RWPE1 (cell line): Measurements from ENCODE around the gene GOLGA5.
A peak's percentile ranks its signal among the peaks of the same experiment; 100 is the strongest.

ENCODE experiments used
- CTCF ChIA-PET: fragments of 350-600 bp; sonication (Branson Sonifier 250); formaldehyde crosslinking; extraction: SDS; loops from one replicate; lab custom pipeline; 2021; lab: Yijun Ruan, JAX
- POLR2A ChIA-PET: fragments of 400-600 bp; formaldehyde crosslinking; extraction: SDS; loops from one replicate; lab custom pipeline; 2020; ENCODE audit warnings: antibody characterized with exemption; ENCODE audit not compliant: low non-redundant PET; lab: Yijun Ruan, JAX
- DNase-seq: peaks from one replicate; pipeline ENCODE4 v3.0.0; 2012; ENCODE audit warnings: low spot score
- H3K27ac ChIP-seq: fragments of 450-650 bp; 2 replicates; pipeline ENCODE4 v1.5.1; 2017
- TF ChIP-seq, protein P1 (sequence below): fragments of 450-650 bp; conservative IDR thresholded peaks from 2 replicates; pipeline ENCODE4 v1.5.1; 2017; ENCODE audit warnings: low read depth, mild to moderate bottlenecking

Gene GOLGA5

GRCh38 chr14:92753250-92753649 is 40.9 kb upstream of the GOLGA5 start:
- no peak for DNase-seq
- H3K27ac ChIP-seq = no peak overlapping the region
- POLR2A ChIA-PET = no interaction called here
- TF ChIP-seq, protein P1, sequence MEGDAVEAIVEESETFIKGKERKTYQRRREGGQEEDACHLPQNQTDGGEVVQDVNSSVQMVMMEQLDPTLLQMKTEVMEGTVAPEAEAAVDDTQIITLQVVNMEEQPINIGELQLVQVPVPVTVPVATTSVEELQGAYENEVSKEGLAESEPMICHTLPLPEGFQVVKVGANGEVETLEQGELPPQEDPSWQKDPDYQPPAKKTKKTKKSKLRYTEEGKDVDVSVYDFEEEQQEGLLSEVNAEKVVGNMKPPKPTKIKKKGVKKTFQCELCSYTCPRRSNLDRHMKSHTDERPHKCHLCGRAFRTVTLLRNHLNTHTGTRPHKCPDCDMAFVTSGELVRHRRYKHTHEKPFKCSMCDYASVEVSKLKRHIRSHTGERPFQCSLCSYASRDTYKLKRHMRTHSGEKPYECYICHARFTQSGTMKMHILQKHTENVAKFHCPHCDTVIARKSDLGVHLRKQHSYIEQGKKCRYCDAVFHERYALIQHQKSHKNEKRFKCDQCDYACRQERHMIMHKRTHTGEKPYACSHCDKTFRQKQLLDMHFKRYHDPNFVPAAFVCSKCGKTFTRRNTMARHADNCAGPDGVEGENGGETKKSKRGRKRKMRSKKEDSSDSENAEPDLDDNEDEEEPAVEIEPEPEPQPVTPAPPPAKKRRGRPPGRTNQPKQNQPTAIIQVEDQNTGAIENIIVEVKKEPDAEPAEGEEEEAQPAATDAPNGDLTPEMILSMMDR = no peak
- CTCF ChIA-PET = no interaction called here

DNA sequence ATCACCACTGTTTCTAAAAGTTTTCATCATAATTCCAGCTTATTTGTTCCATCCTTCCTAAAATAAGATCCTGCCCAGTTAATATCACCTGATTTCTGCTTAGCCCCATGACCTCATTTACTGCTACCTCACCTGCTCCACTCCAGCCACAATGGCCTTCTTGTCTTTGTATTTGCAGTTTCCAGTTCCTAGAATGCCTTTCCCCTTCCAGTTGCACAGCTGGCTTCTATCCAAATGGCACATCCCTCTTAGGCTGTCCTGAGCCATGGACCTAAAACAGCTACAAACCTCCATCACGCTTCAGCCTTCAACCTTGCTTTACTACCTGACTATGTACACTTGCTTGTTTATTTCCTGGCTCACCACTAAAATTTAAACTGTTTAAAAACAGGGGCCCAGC is 39.1 kb upstream of the GOLGA5 start:
- TF ChIP-seq, protein P1 = no peak
- no peak overlapping the region for H3K27ac ChIP-seq
- no peak for DNase-seq
- CTCF ChIA-PET = interaction anchor here (0.8 kb wide), 1 partner anchor 374 kb away, joined by 3 read pairs; no protein-coding TSS in a partner anchor
- POLR2A ChIA-PET = no interaction called here

GRCh38 chr14:92755495-92755894 is 38.6 kb upstream of the GOLGA5 start:
- DNase-seq = no peak
- TF ChIP-seq, protein P1 = no peak
- CTCF ChIA-PET = no interaction called here
- POLR2A ChIA-PET = no interaction called here
- H3K27ac ChIP-seq = no peak overlapping the region

DNA sequence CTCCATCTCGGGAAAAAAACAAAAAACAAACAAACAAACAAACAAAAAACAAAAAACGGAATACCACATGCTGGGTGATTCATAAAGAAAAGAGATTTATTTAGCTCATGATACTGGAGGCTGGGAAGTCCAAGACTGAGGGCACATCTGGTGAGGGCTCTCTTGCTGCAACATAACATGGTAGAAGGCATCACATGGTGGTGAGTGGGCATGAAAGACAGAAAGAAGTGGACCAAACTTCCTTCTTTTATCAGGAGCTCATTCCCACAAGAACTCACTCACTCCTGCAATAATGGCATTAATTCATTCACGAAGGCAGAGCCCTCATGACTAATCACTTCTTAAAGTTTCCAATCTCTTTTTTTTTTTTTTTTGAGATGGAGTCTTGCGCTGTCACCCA is 37.7 kb upstream of the GOLGA5 start:
- CTCF ChIA-PET = no interaction called here
- TF ChIP-seq, protein P1 = no peak
- no peak overlapping the region for H3K27ac ChIP-seq
- POLR2A ChIA-PET = no interaction called here
- DNase-seq = no peak

GRCh38 chr14:92759300-92759678 is 34.8 kb upstream of the GOLGA5 start:
- ChIA-PET CTCF (interaction anchor here (0.6 kb wide), 2 partner anchors 12 to 667 kb away, joined by 3 to 4 read pairs; no protein-coding TSS in a partner anchor), POLR2A (interaction anchor here (0.6 kb wide), 1 partner anchor 9 kb away, joined by 3 read pairs; no protein-coding TSS in a partner anchor)
- H3K27ac ChIP-seq = no peak overlapping the region
- DNase-seq = peak; percentile 14
- TF ChIP-seq, protein P1 = no peak

DNA sequence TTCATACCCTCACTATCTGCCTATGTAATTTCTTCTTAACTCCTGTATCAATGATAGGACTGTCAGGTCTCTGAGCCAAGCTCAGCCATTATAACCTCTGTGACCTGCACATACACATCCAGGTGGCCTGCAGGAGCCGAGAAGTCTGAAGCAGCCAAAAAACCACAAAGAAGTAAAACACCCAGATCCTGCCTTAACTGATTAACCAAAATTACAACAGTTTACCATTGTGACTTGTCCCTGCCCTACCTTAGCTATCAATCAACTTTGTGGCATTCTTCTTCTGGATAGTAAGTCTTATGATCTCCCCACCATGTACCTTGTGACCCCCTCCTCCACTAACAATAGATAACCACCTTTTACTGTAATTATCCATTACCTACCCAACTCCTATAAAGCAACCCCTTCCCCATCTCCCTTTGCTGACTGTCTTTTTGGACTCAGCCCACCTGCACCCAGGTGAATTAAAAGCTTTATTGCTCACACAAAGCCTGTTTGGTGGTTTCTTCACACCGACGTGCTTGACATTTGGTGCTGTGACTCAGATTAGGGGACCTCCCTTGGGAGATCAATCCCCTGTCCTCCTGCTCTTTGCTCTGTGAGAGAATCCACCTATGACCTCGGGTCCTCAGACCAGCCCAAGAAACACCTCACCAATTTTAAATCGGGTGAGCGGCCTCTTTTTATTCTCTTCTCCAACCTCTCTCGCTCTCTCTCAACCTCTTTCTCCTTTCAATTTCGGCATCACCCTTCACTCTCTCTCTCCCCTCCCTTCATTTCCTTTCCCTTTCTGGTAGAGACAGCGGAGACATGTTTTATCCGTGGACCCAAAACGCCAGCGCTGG is 34.2 kb upstream of the GOLGA5 start:
- no peak overlapping the region for H3K27ac ChIP-seq

More for the DNA sequence above, 34.2 kb upstream of the GOLGA5 start:
- CTCF ChIA-PET = interaction anchor here (0.5 to 0.6 kb wide), 2 partner anchors 45 to 668 kb away, joined by 3 read pairs; no protein-coding TSS in a partner anchor
- TF ChIP-seq, protein P1 = no peak
- POLR2A ChIA-PET = interaction anchor here (0.6 kb wide), 1 partner anchor 8 kb away, joined by 3 read pairs; no protein-coding TSS in a partner anchor
- DNase-seq = no peak
